Glutamatergic neuron (in vitro differentiated cells): ENCODE data around the gene ATP12A. TPM values are rescaled to one million over a fixed set of nuclear protein-coding genes. Genes with fewer than 3 reads are reported as not detected.

Experiments
- DNase-seq: peaks from one replicate; pipeline ENCODE4 v3.0.0; 2022
- H3K27ac Mint-ChIP-seq: one replicate; pipeline ENCODE4 v1.8.0; 2020; ENCODE audit warnings: mild to moderate bottlenecking, mixed read lengths, inconsistent platforms; ENCODE audit not compliant: unreplicated experiment
- H3K27me3 Mint-ChIP-seq: one replicate; pipeline ENCODE4 v1.8.0; 2020; ENCODE audit warnings: mild to moderate bottlenecking, moderate library complexity, mixed read lengths, inconsistent platforms; ENCODE audit not compliant: unreplicated experiment
- H3K36me3 Mint-ChIP-seq: one replicate; pipeline ENCODE4 v1.8.0; 2020; ENCODE audit warnings: mild to moderate bottlenecking, mixed read lengths, inconsistent platforms; ENCODE audit not compliant: unreplicated experiment
- H3K4me1 Mint-ChIP-seq: one replicate; pipeline ENCODE4 v1.8.0; 2020; ENCODE audit warnings: mild to moderate bottlenecking, low read depth, mixed read lengths, inconsistent platforms; ENCODE audit not compliant: unreplicated experiment
- H3K4me3 Mint-ChIP-seq: one replicate; pipeline ENCODE4 v1.8.0; 2020; ENCODE audit warnings: mild to moderate bottlenecking, mixed read lengths, inconsistent platforms; ENCODE audit not compliant: unreplicated experiment
- H3K9me3 Mint-ChIP-seq: one replicate; pipeline ENCODE4 v1.8.0; 2020; ENCODE audit warnings: mild to moderate bottlenecking, moderate library complexity, mixed read lengths, inconsistent platforms; ENCODE audit not compliant: unreplicated experiment
- CTCF ChIP-seq: fragments of 200-600 bp; sonication (generic); IDR thresholded peaks from one replicate; pipeline ENCODE4 v1.5.0; 2021; ENCODE audit not compliant: partially characterized antibody, unreplicated experiment
- total RNA-seq: library from RNA; stranded (reverse); fragmentation: NEBNext Ultra II Directional; extraction: Animal tissue kit (Norgen Biotek cat#: 25700); gene quantifications from one replicate; pipeline ENCODE4 v1.2.1, GENCODE V29; 2021; ENCODE audit not compliant: unreplicated experiment

ATP12A gene
- total RNA-seq, 1 donor from 2014 or later = not detected

- no peak for DNase-seq
- Mint-ChIP-seq H3K4me3 (no peak overlapping the region), H3K4me1 (no peaks in the 10 kb centered on the region), H3K9me3 (peaks cover 2% of the 10 kb centered on the region), H3K36me3 (peaks cover 6% of the 10 kb centered on the region), H3K27me3 (peaks cover 10% of the 10 kb centered on the region), H3K27ac (no peak overlapping the region)
- TF ChIP-seq CTCF = no peak
These were observed 54.7 kb downstream of the ATP12A start for GRCh38 chr13:24734950-24735349.

GRCh38 chr13:24737042-24737441 is 56.8 kb downstream of the ATP12A start:
- Mint-ChIP-seq H3K27me3 (peaks cover 12% of the 10 kb centered on the region), H3K4me1 (no peaks in the 10 kb centered on the region), H3K36me3 (no peaks in the 10 kb centered on the region), H3K4me3 (no peak overlapping the region), H3K9me3 (no peaks in the 10 kb centered on the region), H3K27ac (no peak overlapping the region)
- TF ChIP-seq CTCF = no peak
- DNase-seq = no peak

- Mint-ChIP-seq H3K27ac (no peak overlapping the region), H3K4me3 (no peak overlapping the region), H3K4me1 (no peaks in the 10 kb centered on the region), H3K9me3 (no peaks in the 10 kb centered on the region), H3K36me3 (no peaks in the 10 kb centered on the region), H3K27me3 (peaks cover 15% of the 10 kb centered on the region)
- DNase-seq = no peak
- no peak for TF ChIP-seq CTCF
These were observed 58.2 kb downstream of the ATP12A start for GRCh38 chr13:24738366-24738847.

GRCh38 chr13:24740014-24740890 is 60.0 kb downstream of the ATP12A start:
- Mint-ChIP-seq H3K36me3 (no peaks in the 10 kb centered on the region), H3K27ac (no peak overlapping the region), H3K9me3 (peaks cover 2% of the 10 kb centered on the region), H3K4me3 (no peak overlapping the region), H3K4me1 (no peaks in the 10 kb centered on the region), H3K27me3 (peaks cover 27% of the 10 kb centered on the region)
- no peak for DNase-seq
- TF ChIP-seq CTCF = no peak

- Mint-ChIP-seq H3K27me3 (peaks cover 30% of the 10 kb centered on the region), H3K27ac (no peak overlapping the region), H3K4me3 (no peak overlapping the region), H3K4me1 (no peaks in the 10 kb centered on the region), H3K9me3 (peaks cover 2% of the 10 kb centered on the region), H3K36me3 (no peaks in the 10 kb centered on the region)
- no peak for TF ChIP-seq CTCF
- DNase-seq = no peak
These were observed 60.9 kb downstream of the ATP12A start for GRCh38 chr13:24741016-24741662.
